ENCODE results near the gene CNKSR1.

GRCh38 chr1:26166719-26167281 lies 10.5 kb upstream of the CNKSR1 start:
- no peak for TF ChIP-seq RFX5 (IDR thresholded peaks at IDR 0.05; ENCODE audit: low read depth, low read length)
- TF ChIP-seq MXI1 (IDR thresholded peaks at IDR 0.05; ENCODE audit: borderline replicate concordance, low read depth, low read length) = no peak
- TF ChIP-seq, protein P1, sequence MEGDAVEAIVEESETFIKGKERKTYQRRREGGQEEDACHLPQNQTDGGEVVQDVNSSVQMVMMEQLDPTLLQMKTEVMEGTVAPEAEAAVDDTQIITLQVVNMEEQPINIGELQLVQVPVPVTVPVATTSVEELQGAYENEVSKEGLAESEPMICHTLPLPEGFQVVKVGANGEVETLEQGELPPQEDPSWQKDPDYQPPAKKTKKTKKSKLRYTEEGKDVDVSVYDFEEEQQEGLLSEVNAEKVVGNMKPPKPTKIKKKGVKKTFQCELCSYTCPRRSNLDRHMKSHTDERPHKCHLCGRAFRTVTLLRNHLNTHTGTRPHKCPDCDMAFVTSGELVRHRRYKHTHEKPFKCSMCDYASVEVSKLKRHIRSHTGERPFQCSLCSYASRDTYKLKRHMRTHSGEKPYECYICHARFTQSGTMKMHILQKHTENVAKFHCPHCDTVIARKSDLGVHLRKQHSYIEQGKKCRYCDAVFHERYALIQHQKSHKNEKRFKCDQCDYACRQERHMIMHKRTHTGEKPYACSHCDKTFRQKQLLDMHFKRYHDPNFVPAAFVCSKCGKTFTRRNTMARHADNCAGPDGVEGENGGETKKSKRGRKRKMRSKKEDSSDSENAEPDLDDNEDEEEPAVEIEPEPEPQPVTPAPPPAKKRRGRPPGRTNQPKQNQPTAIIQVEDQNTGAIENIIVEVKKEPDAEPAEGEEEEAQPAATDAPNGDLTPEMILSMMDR (conservative IDR thresholded peaks at IDR 0.05; ENCODE audit: low read depth, low read length) = no peak
- TF ChIP-seq SMC3 (IDR thresholded peaks at IDR 0.05; ENCODE audit: low read depth, low read length) = no peak
- no peak for TF ChIP-seq POLR2A (IDR thresholded peaks at IDR 0.05; ENCODE audit: low read depth, low read length)
- no peak for TF ChIP-seq RAD21 (IDR thresholded peaks at IDR 0.05; ENCODE audit: low read length)
- no peak for TF ChIP-seq CHD1 (IDR thresholded peaks at IDR 0.05; ENCODE audit: low read depth, low read length)
- TF ChIP-seq CEBPB (IDR thresholded peaks at IDR 0.05; ENCODE audit: low read depth, low read length) = no peak
- TF ChIP-seq RCOR1 (IDR thresholded peaks at IDR 0.05; ENCODE audit: insufficient replicate concordance, low read length) = no peak
- no peak for TF ChIP-seq USF2 (IDR thresholded peaks at IDR 0.05; ENCODE audit: low read depth, low read length)
- no peak for TF ChIP-seq FOS (IDR thresholded peaks at IDR 0.05; ENCODE audit: low read depth, low read length)

All from IMR-90 (cell line).